ENCODE results near the gene RTTN. TPM values are rescaled to one million over a fixed set of nuclear protein-coding genes. Genes with fewer than 3 reads are reported as not detected.

Gene RTTN
- total and polyA plus RNA-seq, 9 of the 15 experiments (the other 6 are each of a cell fraction or from before 2014, with no cell fraction given), result 3.1 to 18.3 (median 10.6) TPM

DNA sequence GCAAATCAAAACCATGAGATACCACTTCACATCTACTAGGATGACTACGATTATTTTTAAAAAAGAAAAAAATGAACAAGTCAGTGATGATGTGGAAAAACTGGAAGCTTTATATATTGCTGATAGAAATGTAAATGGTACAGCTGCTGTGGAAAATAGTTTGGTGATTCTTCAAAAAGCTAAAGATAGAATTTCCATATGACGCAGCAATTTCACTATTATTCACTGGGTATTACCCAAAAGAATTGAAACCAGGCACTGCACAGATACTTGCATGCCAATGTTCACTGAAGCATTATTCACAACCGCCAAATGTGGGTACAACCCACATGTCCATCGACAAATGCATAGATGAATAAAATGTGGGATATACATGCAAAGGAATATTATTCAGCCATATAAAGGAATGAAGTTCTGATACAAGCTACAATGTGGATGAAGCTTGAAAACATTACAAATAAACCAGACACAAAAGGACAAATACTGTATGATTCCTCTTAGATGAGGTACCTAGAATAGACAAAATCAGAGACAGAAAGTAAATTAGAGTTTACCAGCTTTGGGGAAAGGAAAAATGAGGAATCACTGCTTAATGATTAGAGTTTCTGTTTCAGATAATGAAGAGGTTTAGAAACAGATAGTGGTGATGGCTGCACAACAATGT, 11.1 kb downstream of the RTTN start:
- Histone ChIP-seq H3K4me3 (no peak overlapping the region), H3K27ac (ENCODE audit: extremely low read depth, low read depth, low read length) (no peak overlapping the region), H3K9ac (ENCODE audit: insufficient read depth in 1 of 2, low read depth in 2 of 2, low read length in 2 of 2) (no peak overlapping the region), H4K20me1 (replicated peaks; ENCODE audit: control insufficient read depth, insufficient read depth, low read length) (no peaks in the 10 kb centered on the region), H2AFZ (ENCODE audit: low read depth, low read length) (no peak overlapping the region), H3K27me3 (ENCODE audit: control insufficient read depth in 2 of 2, insufficient read depth in 2 of 2, low read length in 2 of 2) (no peaks in the 10 kb centered on the region), H3K36me3 (ENCODE audit: control insufficient read depth, insufficient read depth, low read length) (peaks cover 77% of the 10 kb centered on the region), H3K9me3 (replicated peaks; ENCODE audit: control insufficient read depth, insufficient read depth, low read depth, low read length) (no peaks in the 10 kb centered on the region), H3K79me2 (ENCODE audit: control insufficient read depth, insufficient read depth, low read length) (no peaks in the 10 kb centered on the region), H3K4me1 (replicated peaks in 1 of 2; ENCODE audit: control insufficient read depth in 2 of 2, insufficient read depth in 2 of 2, low read length in 2 of 2) (no peaks in the 10 kb centered on the region), H3K9me1 (ENCODE audit: control insufficient read depth, insufficient read depth, low read length) (no peaks in the 10 kb centered on the region), H3K4me2 (ENCODE audit: insufficient read depth, low read length) (no peak overlapping the region)
- intact Hi-C loops (cut with micrococcal nuclease), result no loop called here
- in situ Hi-C loops (cut with MboI), result loop anchor here (10.0 kb wide), 1 partner anchor 250 kb away; no protein-coding TSS in a partner anchor
- ATAC-seq (no peak), DNase-seq (ENCODE audit: extremely low read depth in 1 of 4, low spot score in 3 of 4) (no peak), FAIRE-seq (no peak)
- 90% methylated on average over 4 of the region's 4 CpGs for WGBS (ENCODE audit: insufficient coverage, low coverage, missing lambda C conversion rate)
- CTCF ChIA-PET (ENCODE audit: low intra/inter-chr PET ratio), result interaction anchor here (1.9 kb wide), 1 partner anchor 239 kb away, joined by 17 read pairs; no protein-coding TSS in a partner anchor
- POLR2A ChIA-PET, result no interaction called here
- no TSS peak for BruUV-seq (replicated peaks)
- TF ChIP-seq HCFC1 (IDR thresholded peaks at IDR 0.05; ENCODE audit: low read depth, low read length) (no peak), CBX5 (IDR thresholded peaks at IDR 0.05; ENCODE audit: borderline replicate concordance, low read depth) (no peak), STAT6 (CRISPR knock-in tag; IDR thresholded peaks at IDR 0.05) (no peak), HDAC1 (IDR thresholded peaks at IDR 0.05) (no peak), RBM17 (IDR thresholded peaks at IDR 0.05; ENCODE audit: borderline replicate concordance, low read depth, low read length) (no peak), FOXJ2 (tag; IDR thresholded peaks at IDR 0.05) (no peak), ZNF785 (CRISPR knock-in tag; IDR thresholded peaks at IDR 0.05) (no peak), SETDB1 (IDR thresholded peaks at IDR 0.05; ENCODE audit: low read length) (no peak), ETS2 (tag; IDR thresholded peaks at IDR 0.05; ENCODE audit: borderline replicate concordance, poor library complexity, severe bottlenecking) (no peak), TCFL5 (CRISPR knock-in tag; conservative IDR thresholded peaks at IDR 0.05) (no peak), ZBTB12 (CRISPR knock-in tag; IDR thresholded peaks at IDR 0.05) (no peak), BRD9 (IDR thresholded peaks at IDR 0.05; ENCODE audit: low read depth, partially characterized antibody) (no peak), ZNF124 (CRISPR knock-in tag; IDR thresholded peaks at IDR 0.05) (no peak)
- TF ChIP-seq, protein P1, sequence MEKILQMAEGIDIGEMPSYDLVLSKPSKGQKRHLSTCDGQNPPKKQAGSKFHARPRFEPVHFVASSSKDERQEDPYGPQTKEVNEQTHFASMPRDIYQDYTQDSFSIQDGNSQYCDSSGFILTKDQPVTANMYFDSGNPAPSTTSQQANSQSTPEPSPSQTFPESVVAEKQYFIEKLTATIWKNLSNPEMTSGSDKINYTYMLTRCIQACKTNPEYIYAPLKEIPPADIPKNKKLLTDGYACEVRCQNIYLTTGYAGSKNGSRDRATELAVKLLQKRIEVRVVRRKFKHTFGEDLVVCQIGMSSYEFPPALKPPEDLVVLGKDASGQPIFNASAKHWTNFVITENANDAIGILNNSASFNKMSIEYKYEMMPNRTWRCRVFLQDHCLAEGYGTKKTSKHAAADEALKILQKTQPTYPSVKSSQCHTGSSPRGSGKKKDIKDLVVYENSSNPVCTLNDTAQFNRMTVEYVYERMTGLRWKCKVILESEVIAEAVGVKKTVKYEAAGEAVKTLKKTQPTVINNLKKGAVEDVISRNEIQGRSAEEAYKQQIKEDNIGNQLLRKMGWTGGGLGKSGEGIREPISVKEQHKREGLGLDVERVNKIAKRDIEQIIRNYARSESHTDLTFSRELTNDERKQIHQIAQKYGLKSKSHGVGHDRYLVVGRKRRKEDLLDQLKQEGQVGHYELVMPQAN (IDR thresholded peaks at IDR 0.05; ENCODE audit: borderline replicate concordance), result no peak
- TF ChIP-seq, protein P2, sequence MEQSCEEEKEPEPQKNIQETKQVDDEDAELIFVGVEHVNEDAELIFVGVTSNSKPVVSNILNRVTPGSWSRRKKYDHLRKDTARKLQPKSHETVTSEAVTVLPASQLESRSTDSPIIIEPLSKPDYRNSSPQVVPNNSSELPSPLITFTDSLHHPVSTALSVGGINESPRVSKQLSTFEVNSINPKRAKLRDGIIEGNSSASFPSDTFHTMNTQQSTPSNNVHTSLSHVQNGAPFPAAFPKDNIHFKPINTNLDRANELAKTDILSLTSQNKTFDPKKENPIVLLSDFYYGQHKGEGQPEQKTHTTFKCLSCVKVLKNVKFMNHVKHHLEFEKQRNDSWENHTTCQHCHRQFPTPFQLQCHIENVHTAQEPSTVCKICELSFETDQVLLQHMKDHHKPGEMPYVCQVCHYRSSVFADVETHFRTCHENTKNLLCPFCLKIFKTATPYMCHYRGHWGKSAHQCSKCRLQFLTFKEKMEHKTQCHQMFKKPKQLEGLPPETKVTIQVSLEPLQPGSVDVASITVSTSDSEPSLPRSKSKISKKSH (CRISPR knock-in tag; IDR thresholded peaks at IDR 0.05), result no peak
